HPDE6-E6E7 (cell line): Measurements from ENCODE around the gene ACACA.

Source experiments
- DNase-seq: peaks from one replicate; pipeline ENCODE4 v3.0.0; 2011; ENCODE audit warnings: missing footprints; ENCODE audit errors: extremely low spot score

The ACACA gene

GRCh38 chr17:37134050-37134449, 272.6 kb downstream of the ACACA start:
- DNase-seq = no peak

DNA sequence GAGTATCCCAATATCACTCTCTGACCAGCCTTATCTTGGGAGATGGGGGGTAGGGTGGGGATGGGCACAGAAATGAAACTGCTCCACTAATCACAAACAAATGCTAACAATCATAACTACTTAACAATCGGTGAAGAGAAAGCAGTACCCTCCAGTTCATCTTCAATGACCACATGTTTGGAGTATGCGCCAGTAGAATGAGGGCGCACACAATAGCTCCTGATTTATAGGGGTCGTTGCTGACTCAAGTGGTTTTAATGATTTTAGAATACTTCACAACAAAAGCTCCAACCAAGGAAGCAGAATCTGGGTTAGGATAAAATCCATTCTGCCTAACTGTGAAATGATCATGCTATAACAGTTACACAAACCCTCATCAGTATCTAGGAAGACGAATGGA, 273.5 kb downstream of the ACACA start:
- DNase-seq = no peak

DNA sequence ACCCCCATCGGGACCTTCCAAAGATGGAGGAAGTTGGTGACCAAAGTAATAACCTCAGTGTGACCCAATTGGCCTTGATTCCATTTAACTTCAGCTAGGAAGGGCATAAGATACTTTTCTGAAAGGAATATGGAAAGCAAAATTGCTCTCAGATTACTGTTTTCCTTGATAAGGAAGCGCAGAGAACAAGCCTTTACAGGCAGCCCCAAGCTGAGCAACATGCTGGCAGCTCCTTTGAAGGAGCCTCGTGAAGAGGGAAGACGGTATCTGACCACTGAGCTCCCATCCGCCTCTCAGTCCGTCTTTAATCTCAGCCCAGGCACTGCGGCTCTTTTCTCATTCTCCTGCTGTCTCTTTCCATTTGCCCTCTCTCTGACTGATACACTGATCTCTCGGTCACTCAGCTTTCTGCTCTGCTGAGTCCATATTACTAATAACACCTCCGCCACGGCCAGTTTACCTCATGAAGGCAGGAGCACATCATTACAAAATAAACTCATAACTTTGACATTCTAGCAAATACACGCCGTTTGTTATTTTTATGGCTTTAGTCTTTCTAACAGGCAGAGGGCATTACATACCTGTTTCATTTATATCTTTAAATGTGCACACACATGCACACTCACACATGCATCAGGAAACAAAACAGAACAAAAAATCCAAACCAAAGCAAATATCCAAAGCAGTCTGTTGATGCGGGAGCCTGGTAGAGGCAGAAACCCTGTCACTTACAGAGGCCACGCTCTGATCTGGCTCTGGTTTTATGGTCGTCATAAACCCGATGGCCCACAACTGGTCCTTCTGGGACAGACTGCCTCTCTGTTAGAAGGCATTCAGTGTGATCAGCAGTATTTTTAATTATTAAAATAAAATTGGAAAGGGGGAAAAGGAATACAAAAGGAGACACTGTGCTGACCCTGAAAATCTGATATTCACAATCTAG, 274.7 kb downstream of the ACACA start:
- no peak for DNase-seq

DNA sequence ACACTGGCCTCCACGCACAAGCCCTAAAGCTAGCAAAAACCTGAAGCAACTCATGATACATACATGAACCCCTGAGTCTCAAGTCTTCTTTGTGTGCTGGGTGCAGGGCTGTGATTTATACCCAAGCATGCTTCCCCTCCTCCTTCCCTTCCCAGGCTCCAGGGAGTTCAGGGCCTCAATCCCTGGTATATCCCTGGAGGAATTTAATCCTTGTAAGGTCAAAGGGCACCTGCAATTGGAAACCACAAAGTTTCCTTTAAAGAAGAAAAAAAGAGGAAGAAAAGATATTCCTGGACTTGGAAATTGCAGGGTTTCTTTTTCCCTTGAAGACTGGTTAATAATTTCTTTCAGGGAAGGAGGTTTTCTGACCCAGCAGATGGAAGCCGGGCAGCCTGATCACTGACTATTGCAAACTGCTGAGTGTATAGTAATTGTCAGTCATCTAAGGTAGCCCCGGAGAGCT, 275.6 kb downstream of the ACACA start:
- DNase-seq = no peak

- no peak for DNase-seq
Measured at GRCh38 chr17:37124821-37125173, 281.8 kb downstream of the ACACA start.

DNA sequence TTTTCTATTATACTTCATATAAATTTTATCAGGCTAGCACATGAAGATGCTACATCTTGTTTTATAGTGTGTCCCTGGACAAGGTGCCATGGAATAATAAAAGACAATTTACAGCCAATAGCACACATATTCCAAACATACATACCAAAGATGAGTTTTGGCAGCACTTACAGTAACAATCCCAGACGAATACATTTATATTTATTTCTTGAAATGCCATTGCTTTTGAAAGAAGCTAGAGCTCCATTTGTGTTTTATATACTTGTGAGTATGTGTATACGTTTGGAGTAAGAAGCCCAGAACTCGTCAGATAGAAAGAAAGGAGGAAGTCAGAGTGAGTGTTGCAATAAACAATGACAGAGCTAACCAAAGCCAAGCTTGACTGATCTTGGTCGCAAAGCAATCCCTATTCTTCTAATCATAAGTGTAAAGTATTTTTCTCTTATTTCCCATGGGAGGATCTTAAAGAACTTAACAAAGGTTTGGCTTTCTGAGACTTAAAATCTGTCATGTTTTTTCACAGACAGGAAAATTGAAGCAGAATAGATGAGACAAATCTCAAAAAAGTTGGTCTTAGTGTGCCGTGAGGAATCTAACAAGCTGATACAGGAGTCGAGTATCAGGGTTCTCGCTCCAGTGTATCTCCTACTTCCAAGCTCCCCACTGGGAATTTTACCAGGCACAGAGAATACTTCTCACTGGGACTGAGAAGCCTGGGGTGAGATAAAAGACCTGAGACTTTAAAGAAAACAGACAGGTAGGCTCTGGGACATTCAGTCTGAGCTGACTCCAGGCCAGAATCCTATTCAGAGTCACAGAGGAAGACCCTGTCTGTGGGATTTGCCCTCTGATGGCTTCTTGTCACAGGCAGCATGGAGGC, 282.5 kb downstream of the ACACA start:
- DNase-seq = no peak

DNA sequence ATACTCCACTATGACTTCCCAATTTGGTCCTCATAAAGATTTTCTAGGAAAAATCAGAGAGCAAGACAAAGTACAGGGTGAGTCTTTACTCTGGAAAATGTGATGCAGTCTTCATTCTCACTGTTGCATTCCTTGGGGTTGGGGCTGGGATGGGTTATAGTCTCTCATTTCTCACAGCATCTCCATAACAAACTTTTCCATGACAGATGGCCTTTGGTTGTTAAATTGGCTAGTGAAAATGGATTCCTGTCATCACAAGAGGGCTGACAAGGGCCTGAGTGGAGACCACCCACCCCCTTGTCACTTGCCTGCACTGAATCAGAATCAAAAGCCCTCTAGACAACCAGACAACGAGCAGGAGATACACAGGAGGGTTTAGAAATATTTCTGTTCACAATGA, 283.2 kb downstream of the ACACA start:
- DNase-seq = no peak

DNA sequence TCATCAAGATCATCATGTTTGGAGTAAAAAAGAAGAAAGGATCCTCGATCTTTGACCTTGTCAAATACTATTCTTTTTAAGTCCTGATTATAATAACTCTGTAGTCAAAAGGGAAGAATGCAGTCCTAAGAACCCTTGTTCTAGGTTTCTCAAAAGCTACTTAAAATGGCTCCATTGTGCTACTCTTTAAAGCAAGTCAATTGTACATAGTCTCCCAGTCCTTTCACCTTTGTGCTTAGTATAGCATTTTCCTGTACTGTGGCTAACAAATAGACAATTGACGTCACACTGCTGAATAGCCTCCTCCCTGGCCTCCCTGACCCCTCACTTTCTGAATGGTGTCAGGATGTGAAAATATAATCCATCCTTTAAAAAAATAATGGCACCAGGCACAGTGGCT, 285.0 kb downstream of the ACACA start:
- no peak for DNase-seq

- no peak for DNase-seq
Measured at GRCh38 chr17:37118366-37119137, 288.1 kb downstream of the ACACA start.

GRCh38 chr17:37117373-37118142, 289.1 kb downstream of the ACACA start:
- DNase-seq = no peak

- DNase-seq = no peak
Measured at GRCh38 chr17:37116671-37117185, 289.9 kb downstream of the ACACA start.

GRCh38 chr17:37111329-37111728, 295.3 kb downstream of the ACACA start:
- DNase-seq = no peak

GRCh38 chr17:37110746-37111145, 295.9 kb downstream of the ACACA start:
- no peak for DNase-seq

DNA sequence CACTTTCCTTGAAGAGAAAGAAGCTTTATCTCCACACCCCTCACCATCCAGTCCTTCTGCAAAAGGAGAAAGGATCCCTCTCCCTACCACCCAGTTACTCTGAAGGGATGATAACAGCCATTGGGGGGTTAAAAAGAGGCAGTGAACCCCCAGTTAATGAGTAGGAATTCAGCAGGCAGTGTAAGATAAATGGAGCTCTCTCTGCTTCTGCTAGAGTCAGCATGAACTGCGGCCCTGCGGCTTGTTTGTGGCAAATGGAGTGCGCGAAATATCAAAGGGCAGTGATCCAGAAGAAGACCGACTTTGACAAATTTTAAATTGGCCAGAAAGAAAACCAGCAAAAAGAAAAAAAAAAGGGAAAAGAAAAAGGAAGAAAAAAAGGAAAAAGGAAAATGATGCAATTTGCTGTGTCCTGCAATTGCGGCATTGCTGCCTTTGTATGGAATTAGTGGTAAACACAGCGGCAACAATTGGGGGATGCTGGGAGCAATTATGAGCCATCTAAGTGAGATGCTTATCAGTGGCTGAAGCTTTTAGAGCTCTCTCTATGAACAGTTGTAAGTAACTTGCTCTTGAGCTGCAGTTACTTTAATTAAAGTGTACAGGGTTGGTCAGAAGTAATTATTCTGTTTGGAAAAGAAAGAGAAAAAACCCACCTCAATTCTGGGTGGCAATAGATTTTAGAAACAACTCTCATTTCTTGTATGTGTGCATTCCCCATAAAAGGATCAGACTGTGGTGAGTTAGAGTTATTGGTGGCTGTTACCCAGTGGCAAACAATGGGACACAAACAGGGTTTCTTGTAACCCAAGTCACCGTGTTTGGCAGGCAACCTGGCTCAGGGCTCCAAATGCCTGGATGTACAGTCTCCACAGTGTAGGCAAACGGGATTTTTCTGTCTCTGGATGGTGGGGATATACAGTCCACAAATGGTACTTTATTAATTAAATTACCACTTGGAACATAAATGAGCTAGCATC, 296.6 kb downstream of the ACACA start:
- no peak for DNase-seq

DNA sequence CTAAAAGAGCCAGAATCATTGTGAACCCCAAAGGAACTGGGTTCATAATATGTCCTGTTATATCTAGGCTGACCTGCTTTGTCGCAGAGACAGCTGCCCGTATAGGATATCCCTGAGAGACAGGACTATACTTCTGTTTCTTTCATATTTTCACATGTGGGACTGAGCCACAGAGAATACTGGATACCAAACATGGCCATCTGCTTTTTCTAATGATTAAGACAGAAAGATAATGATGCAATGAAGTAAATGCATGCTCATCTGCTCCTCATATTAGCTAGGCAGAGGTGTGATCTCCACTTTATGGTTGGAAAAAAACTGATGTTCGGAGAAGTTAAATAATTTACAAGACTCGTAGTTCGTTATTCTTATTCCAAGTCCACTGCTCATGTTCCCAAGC, 297.5 kb downstream of the ACACA start:
- no peak for DNase-seq

GRCh38 chr17:37107406-37108083, 299.1 kb downstream of the ACACA start:
- DNase-seq = no peak

- DNase-seq = no peak
Measured at GRCh38 chr17:37106049-37106448, 300.6 kb downstream of the ACACA start.

GRCh38 chr17:37103231-37103630, 303.4 kb downstream of the ACACA start:
- DNase-seq = no peak

DNA sequence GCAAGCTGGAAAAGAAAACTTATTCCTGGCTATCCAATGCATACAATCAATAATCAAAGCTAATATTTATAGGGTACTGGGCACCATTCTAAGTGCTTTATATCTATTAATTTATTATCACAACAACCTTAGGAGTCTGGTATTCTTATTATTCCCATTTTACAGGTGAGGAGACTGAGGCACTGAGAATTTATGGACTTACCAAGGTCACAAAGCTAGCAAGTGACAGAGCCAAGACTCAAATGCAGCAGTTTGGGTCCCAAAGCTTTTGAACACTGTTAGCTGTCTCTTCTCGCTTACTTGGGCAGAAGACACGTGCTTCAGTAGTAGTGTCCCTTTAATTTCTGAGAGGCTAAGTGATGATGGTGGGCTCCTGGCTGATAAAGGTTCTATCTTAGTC, 305.3 kb downstream of the ACACA start:
- no peak for DNase-seq
